NCI-H446 (cell line): ENCODE results near the gene CEBPZ.
"Not testable (repeated sequence)": the region's sequence is repeated elsewhere in the genome, so short reads cannot be mapped to it uniquely, and the experiment has no call there.

Experiments
- DNase-seq, 2 experiments: peaks; one replicate each; lab custom pipeline; 2025; lab: John Stamatoyannopoulos, UW

CEBPZ gene

DNA sequence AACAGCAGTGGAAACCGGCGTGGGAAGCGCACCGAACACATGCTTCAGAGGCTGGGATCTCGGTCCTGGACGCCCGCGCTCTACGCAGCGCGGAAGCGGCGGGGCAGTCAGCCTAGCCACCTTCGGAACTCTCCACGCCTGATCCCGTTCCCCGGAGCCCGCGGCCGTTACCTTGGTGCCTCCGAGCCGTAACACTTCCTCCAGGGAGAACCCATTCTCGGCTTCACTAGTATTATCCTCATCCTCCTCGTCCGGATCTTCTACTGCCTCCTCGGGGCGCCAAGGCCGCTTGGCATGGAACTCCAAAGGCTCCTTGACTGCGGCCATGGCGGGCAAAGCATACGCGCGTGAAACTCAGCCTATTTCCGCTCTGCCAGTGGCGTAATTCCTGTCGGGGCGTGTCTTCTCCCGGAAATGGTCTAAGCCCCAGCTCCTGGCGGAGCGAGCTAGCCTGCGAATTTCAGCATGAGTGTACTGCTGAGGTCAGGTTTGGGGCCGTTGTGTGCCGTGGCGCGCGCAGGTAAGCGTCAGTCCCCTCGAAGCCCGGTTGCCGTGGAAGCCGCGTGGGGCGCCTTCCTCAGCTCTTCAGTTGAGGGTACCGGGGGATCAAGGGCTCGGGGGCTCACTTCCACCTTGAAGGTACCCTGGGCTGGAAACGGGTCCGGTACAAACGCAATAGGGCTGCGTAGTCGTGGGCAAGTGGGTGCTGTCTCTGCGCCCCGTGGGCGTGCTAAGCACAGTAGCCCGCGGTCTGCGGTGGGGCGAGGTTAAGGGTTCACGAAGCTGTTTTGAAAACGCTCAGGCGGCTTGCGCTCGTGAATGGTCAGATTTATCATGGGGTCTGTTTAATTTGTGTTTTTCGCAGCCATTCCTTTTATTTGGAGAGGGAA, at the start of gene CEBPZ, which contains the start of gene NDUFAF7:
CEBPZ (minus strand) TSS at position 356 of the 890 bp plus-strand sequence; CDS start at position 327, 29 bp downstream.
NDUFAF7 (plus strand) TSS at position 418 of the 890 bp plus-strand sequence; CDS start at position 466, 48 bp downstream.
- DNase-seq, result peak; percentile 77 to 89

- DNase-seq, result no peak
These were observed 44.9 kb upstream of the CEBPZ start for GRCh38 chr2:37276291-37276690.

- no peak for DNase-seq
These were observed 43.1 kb upstream of the CEBPZ start for GRCh38 chr2:37274359-37274965.

DNA sequence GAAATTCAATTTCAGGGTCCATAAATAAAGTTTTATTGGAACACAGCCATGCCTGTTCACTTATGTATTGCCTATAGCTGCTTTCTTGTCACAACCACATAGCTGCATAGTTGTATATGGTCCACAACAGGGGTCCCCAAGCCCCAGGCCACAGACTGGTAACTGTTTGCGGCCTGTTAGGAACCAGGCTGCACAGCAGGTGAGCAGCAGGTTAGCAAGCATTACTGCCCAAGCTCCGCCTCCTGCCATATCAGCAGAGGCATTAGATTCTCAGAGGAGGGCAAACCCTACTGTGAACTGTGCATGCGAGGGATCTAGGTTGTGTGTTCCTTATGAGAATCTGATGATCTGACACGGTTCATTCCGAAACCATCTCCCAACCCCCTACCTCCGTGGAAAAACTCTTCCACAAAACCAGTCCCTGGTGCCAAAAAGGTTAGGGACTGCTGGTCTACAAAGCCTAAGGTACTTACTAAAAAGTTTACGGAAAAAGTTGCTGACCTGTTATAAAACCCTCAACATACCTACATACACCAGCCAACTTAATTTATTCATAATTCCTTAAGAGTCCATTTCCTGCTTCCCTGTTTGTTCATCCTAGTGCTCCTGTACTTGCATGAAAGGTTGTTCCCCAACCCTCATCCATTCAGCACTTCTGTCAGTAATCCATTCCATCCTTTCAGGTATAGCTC, 40.1 kb upstream of the CEBPZ start:
- DNase-seq, result no peak

GRCh38 chr2:37268111-37268510, 36.7 kb upstream of the CEBPZ start:
- DNase-seq, result no peak

DNA sequence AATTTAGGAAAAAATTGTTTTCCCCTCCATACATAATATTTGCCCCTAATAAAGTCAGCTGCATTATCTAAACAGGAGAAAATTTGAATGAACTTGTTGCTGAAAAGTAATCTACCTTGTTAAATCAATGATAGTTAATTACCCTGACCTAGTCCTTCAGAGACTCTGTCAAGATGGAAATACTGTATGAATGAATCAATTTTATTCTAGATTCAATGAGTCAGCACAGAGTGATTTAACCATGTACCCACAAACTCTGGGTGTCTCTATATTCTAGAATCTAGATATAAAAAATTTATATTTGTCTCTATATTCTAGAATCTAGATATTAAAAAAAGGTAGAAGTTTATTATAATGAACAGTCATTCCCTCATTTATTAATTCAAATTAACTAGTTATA, 36.3 kb upstream of the CEBPZ start:
- DNase-seq, result no peak

DNA sequence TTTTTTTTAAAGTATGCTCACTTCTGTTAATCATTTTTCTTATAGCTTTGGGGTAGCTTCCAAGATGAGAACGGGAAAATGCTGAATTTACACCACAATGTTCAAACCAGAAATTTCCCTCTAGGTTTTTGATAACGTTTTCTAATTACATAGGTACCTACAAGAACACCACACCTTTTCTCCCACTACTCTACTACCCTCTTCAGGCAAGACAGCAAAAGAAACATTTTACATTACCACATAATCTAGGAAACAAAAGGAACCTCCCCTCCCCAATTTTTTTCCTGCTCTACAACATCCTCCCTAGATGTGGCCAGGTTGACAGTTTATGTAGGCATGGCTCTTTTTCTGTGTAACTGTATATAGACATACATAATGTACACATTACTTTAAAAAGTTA, 32.4 kb upstream of the CEBPZ start:
- DNase-seq, result no peak

- DNase-seq, result no peak
These were observed 31.1 kb upstream of the CEBPZ start for GRCh38 chr2:37262522-37262921.

DNA sequence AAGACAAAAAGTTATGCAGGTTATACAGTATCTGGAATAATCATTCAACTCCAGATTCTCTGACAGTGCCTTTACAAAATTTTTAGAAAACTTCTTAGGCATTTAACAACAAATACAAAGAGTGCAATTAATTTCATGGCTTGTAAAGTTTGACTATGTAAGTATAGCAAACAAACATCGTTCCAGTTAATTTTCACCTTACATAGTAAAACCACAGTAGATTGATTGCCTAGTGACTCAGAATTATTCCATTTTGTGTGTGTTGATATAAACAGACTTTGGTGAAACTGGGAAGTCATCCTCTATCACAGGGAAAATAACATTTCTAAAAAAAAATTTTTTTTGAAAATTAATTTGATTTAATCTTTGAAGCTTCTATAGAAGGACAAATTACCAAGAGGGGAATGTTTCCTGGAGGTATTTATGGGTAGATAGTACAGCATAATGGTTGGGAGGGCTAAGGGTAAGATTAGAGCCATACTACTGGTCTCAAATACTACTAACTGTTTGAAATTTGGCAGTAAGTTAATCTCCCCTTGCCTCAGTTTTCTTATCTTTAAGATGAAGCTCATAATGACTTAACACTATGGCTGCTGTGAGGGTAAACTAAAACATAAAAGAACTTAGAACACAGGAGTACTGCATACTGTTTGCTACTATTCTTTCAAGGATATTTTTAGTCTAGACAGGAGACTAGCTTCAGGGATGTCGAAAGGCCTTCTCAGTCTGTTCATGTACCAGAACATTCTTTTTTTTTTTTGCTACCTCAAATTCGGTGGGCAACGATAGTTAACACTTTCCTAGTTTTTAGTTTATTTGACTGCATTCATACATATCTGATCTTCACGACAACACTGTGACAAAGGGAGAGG, 19.7 kb upstream of the CEBPZ start:
- no peak for DNase-seq

DNA sequence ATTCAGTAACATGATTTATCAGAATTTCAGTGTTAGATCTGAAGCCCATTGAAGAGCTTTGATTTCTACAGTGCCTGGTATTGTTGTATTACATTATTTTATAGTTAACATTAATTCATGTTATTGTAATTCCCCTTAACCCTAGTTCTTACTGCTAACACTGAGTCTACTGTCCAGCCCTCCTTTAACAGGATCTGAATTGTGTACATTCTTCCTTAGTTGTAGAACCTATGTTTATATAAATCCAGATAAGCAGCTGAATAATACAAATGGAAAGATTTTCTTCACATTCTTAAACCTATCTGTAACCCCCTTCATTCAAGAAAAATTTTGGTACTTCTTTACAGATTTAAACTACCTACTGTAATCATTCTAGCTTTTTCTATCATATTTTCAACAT, 14.8 kb upstream of the CEBPZ start:
- DNase-seq, result no peak

DNA sequence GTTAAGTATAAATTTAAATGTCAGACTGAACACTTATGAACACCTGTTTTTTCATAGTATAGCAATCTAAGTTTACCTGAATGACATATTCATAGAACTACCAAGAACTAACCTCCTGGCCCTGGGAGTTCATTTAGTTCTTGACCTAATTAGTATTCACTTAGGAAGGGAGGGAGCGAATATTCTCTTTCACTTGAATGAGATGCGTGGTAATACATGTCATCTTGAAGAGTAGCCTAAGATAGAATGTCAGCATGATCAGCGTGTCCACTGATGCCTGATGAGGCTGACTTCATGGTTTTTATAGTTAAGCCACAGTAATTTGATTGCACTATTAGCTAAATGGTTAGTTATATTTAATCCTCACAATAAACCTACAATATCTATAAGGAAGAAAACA, 13.4 kb upstream of the CEBPZ start:
- no peak for DNase-seq

GRCh38 chr2:37244017-37244416, 12.6 kb upstream of the CEBPZ start:
- no peak for DNase-seq

GRCh38 chr2:37243435-37243834, 12.0 kb upstream of the CEBPZ start:
- DNase-seq, result no peak

DNA sequence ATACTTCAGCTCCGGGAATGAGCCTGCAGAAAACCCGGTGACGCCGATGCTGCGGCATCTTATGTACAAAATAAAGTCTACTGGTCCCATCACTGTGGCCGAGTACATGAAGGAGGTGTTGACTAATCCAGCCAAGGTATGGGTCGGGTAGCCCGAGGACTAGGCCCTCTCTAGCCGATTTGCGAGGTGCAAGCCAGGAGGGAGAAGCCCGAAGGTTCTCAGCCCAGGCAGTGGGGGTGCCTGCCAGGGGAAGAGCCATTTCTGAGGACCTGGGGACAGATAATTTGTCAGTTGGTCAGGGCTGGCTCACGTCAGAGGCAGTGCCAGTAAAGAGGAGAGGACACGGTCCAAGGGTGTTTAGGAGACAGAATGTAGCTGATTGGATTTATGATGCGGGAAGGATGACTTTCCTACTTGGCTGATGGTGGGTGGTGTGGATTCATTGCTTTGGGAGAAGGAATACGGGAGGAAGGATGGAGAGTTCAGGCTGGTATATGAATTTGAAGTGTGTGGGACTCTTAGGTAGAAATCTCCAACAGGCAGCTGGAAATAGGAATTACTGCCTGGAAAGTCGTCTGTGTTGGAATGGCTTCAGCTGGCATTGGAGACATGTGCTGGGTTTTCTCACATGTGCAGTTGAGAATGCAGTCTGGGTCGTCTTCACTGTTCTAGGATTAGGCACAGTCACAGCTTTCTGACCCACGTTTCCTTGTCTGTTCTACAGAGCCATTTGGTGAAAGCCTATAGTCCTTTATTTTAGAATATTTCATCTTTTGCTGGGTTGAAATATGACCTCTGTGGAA, 936 bp upstream of the CEBPZ start:
- DNase-seq, result no peak

- no peak for DNase-seq
These were observed 815 bp downstream of the CEBPZ start for GRCh38 chr2:37230581-37230980.

DNA sequence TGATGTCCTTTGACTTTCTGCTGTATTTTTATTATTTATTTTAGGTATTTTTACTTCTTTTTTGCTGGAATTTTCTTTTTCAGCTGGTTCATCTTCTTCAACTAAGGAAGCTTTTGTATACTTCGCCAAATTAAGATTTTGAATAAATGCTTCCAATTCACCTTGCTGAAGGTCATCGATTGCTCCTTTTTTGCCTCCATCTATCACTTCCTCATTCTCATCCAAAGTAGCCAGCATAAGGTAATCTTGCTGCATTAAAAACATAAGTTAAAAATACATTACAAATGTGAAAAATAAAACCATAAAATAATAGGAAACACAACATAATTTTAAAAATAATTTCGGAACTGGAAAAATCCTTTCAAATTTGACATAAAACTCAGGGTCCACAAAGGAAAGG, 2.6 kb downstream of the CEBPZ start:
- no peak for DNase-seq

- no peak for DNase-seq
These were observed 4.5 kb downstream of the CEBPZ start for GRCh38 chr2:37226863-37227262.

GRCh38 chr2:37225129-37225528, 6.3 kb downstream of the CEBPZ start:
- not testable (repeated sequence) for DNase-seq

- DNase-seq, result no peak
These were observed 7.3 kb downstream of the CEBPZ start for GRCh38 chr2:37224063-37224462.

DNA sequence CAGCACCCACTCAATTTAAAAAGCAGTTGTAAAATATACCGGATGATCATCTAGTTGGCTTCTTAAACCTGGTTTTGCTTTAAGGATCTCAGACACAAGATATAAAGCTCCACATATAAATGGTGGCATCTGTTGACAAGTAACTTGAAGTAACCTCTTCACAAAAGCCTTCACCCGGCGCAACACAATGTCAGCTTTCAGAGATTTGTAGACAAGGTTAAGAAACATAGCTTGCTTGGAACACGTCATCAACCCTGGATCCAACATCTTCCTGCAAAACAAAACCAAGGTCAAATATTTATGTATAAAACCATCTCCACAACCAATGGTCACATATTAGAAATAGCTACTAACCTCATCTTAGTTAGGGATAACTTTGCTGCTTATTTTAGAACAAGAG, 8.3 kb downstream of the CEBPZ start:
- no peak for DNase-seq

GRCh38 chr2:37219046-37219445, 12.3 kb downstream of the CEBPZ start:
- DNase-seq, result no peak
